SH-SY5Y (cell line): ENCODE measurements around the gene PSG5.
"Not testable (repeated sequence)": the region's sequence is repeated elsewhere in the genome, so short reads cannot be mapped to it uniquely, and the experiment has no call there.

ENCODE experiments used
- GATA2 ChIP-seq: IDR thresholded peaks from 2 replicates; pipeline ENCODE4 v1.6.1; 2011; ENCODE audit warnings: mild to moderate bottlenecking, low read depth, low read length
- GATA3 ChIP-seq: IDR thresholded peaks from 2 replicates; pipeline ENCODE4 v1.6.1; 2011; ENCODE audit warnings: low read depth, mild to moderate bottlenecking, low read length, moderate library complexity

The PSG5 gene

DNA sequence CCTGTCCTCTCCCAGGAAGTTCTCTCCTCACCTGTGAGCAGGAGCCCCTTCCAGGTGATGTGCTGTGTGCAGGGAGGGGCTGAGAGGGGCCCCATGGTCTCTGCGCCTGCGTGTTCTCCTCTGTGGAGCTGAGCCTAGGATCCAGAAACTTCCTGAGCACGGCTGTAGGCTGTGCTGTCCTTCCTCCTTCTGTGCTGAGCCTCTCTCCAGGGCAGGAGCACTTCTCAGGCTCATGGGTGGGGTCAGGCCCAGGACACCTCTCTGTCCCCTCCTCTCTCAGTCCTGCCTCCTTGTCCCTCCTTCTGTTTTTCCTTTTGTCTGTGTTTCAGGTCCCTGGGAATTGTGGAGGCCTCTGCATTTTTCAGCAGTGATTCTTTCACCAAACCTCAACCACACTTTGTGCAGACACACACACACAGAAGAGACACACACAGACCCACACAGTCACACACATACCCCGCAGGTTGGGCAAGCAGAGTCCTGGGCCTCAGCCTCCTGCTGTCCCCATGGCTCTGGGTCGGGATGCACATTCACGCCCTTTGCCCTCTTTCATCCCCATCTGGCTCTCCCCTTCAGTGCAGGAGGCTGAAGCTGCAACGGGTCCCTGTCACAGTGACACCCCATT lies at the start of gene PSG5:
PSG5 (minus strand) TSS at position 226 of the 625 bp plus-strand sequence; CDS start at position 95, 131 bp downstream.
- TF ChIP-seq GATA3, GATA2: not testable (repeated sequence)

DNA sequence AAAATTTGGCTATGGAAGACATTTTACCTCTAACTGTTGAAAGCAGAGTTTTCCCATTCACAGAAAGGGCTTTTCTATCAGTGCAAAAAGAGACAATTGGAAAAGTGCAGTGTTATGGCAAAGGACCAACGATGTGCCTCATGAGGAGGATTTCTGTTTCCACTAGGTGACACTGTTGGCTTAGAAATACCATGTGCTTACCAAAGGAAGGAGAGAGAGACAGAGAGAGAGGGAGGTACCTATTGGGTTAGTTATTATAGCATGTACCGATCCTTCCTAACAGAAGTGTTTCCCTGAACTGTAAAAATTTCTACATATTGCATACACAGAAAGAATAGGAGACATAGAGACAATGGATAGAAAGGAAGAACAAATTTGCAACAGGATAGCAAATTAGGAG lies 43.0 kb upstream of the PSG5 start:
- TF ChIP-seq GATA2, result no peak
- no peak for TF ChIP-seq GATA3

DNA sequence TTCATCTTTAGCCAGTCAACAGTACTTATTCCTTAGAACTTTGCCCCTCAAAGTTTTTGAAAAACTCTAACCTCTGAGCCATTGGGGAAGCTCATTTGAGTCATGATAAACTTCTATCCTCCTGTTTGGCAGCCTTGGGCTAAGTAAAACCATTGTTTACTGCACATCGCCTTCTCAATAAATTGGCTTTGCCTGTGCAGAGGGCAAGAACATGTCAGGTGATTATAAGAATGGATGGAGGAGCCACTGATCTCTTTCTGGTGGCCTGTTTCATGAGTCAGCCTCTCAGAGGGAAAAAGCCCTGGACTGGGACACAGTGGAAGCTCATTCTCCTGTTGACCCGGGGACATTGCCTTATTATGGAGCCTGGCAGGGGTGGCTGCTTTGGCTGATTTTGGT lies 38.5 kb upstream of the PSG5 start:
- no peak for TF ChIP-seq GATA3
- TF ChIP-seq GATA2, result no peak

DNA sequence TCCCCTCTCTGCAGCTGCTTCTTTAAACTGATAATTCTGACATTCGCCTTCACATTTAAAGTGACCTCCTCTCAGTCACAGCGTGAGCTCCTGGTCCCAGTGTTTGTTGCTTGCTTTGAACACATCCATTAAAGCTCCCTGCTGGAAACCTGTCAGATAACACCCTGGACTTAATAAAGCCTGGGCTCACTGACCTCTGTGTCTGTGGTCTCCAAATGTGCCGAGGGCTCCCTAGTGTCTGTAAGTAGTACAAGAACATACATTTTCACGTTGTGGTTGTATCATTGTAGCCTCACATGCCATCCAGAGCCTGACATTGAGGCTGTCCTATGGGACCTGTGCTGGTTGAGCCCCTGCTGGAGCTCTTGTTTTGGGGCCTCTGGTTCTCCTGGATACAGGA lies 21.7 kb upstream of the PSG5 start:
- TF ChIP-seq GATA3 (no peak), GATA2 (no peak)

DNA sequence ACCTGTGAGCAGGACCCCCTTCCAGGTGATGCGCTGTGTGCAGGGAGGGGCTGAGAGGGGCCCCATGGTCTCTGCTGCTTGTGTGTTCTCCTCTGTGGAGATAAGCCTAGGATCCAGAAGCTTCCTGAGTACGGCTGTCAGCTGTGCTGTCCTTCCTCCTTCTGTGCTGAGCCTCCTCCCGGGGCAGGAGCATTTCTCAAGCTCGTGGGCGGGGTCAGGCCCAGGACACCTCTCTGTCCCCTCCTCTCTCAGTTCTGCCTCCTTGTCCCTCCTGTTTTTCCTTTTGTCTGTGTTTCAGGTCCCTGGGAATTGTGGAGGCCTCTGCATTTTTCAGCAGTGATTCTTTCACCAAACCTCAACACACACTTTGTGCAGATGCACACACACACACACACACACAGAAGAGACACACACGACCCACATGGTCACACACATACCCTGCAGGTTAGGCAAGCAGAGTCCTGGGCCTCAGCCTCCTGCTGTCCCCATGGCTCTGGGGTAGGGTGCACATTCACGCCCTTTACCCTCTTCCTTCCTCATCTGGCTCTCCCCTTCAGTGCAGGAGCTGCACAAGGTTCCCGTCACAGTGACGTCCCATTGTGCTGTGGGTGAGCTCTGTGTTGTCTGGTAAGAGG lies 19.3 kb upstream of the PSG5 start, which contains the start of gene PSG4:
PSG4 (minus strand) TSS at position 168 of the 635 bp plus-strand sequence; CDS start at position 66, 102 bp downstream.
- not testable (repeated sequence) for TF ChIP-seq GATA3, GATA2

DNA sequence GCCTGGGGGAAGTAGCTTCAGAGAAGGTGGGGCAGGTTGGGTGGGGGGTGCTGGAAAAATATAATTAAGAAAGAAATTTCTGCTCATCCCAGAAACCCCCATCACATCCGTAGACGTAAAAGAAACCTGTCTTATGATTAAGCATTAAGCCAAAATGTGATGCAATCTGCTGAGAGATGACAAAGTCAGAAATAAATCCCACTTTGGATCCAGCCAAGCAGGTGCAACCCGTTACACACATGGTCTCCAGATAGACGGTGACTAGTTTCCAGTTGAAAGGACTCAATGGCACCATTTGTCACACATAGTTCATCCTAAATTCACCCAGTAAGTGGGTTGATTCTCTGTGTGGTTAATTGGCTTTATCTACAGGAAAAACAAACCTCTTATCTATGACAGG lies 34.1 kb downstream of the PSG5 start:
- TF ChIP-seq GATA3 (no peak), GATA2 (no peak)

DNA sequence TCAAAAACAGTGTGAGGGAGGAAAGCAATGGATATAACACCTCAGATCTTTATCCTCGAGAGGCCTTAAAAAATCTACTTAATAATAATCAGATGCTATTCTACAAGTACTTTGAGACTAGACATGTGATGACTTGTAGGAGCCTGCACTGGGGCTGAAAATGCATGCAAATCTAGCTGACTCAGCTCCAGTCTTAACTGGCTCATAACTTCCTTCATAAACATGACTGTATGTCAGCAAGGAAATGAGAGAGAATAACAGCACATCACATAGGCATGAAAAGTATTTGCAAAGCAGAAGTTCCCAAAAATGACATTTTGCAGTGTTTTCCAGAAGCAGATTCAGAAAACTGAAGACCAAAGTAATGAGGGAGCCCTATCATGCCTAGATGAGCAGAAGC lies 38.1 kb downstream of the PSG5 start:
- no peak for TF ChIP-seq GATA2

DNA sequence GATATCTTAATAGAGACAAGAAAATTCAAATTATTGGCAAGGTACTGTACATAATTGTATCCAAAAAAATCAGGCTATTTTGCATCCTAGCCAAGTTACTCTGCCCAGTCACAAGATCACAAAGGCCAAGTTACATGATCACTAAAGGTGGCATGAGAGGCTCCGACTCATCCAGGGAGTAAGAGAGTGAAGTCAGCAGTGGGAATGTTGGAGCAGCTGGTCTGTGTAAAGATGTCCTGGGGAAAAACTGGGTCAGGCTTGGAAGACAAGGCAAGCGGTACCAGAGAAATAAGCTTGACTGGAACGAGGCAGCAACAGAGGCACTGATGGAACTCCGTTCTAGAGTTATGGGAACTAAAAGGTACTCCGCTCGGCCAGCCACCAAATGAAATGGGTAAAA lies 53.6 kb downstream of the PSG5 start:
- TF ChIP-seq GATA3 (no peak), GATA2 (no peak)

DNA sequence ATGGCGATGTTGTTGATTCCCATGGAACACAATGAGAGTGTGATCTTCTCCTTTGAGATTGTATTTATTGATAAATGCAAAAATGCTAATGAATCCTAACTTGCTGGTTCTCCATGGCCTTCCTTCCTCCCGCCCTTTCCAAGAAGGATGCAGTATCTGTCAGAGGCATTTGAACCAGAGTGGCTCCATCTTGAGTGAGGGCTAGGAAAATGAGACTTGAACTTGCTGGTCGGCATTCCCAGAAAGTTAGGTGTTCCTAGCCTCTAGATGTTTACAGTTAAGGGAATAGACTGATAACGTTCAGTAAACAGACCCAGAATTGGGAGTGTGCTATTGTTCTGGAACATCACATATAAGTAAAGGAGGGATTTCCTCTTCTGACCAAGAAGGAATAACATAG lies 59.6 kb downstream of the PSG5 start:
- TF ChIP-seq GATA3, result no peak
- no peak for TF ChIP-seq GATA2

DNA sequence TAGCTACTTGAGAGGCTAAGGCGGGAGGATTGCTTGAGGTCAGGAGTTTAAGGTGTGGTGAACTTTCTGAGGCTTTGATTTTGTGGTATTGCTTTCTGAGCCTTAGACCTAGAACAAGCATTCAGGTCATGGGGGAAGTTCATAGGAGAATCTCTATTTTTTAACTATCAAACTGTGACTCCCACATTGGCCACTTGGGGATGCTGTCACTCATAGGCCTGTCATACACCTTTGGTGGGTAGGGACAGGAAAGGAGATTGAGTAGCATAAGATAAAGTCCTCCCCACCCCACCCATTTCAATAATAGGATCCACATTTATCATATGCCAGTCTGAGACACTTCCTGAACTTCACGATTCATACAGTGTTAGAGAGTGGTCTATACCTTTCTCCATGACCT lies 62.0 kb downstream of the PSG5 start:
- no peak for TF ChIP-seq GATA2
- TF ChIP-seq GATA3, result no peak
